GM10847 (cell line): ENCODE data around the gene SNED1.

Experiments
- POLR2A ChIP-seq: IDR thresholded peaks from 2 replicates; pipeline ENCODE4 v1.6.1; 2011; ENCODE audit not compliant: insufficient read length; ENCODE audit errors: extremely low read depth

Gene SNED1

DNA sequence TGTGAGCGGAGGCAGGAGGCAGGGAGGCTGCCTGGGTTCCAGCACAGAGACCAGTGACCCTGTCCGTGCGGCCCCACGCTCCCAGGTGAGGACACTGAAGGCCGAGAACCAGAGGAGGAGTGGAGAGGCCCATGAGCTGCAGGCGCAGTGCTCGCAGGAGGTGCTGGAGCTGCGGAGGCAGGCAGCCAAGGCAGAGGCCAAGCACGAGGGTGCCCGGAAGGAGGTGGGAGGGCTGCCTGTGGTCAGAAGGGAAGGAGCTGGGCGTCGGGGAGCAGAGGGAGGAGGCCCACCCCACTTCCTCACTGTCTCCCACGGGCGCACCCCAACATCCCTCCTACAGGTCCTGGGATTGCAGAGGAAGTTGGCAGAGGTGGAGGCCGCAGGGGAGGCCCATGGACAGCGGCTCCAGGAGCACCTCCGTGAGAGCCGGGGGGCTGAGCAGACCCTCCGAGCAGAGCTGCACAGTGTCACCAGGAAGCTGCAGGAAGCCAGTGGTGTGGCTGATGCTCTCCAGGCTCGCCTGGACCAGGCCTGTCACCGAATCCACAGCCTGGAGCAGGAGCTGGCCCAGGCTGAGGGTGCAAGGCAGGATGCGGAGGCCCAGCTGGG is 33.0 kb upstream of the SNED1 start:
- no peak for TF ChIP-seq POLR2A

DNA sequence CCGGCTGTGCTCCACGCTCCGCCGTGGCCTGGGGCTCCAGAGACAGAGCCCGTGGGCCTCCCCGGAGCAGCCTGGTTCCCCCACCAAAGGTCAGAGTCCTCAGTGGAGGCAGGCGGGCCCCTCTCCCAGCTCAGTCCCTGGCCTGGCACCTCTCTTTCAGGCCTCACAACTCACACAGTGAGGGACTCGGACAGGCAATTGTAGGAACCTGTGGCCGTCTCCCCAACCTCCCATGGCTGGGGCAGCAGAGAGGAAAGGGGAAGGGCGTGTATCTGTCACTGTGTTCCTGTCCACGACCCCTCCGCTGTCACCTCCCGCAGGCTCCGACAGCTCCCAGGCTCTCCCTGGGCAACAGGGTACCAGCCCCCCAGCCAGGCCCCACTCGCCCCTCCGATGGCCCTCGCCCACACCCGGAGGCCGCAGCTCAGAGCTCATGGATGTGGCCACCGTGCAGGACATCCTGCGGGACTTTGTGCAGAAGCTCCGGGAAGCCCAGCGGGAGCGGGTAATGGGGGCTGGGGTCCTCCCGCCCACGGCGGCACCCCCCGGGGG is 32.4 kb upstream of the SNED1 start:
- TF ChIP-seq POLR2A = no peak

DNA sequence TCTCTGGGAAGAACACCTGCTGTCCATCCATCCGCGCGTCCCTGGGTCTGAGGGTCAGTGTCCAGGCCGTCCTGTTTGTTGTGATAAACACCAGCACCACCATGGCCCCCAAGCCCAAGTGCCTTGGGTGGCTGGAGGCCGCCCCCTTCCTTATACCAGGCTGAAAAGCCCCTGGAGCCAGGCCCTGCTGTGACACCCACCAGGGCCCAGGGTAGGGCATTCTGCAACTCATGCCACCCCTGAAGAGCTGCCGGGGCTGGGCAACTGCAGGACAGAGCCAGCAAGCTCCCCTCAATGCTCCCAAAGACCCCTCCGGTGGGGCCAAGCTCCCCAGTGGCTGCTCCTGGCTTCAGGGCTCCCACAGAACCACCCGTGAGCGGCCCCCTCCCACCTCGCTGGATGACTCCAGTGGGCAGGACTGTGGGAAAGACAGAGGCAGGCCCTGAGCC is 31.9 kb upstream of the SNED1 start:
- TF ChIP-seq POLR2A = no peak

DNA sequence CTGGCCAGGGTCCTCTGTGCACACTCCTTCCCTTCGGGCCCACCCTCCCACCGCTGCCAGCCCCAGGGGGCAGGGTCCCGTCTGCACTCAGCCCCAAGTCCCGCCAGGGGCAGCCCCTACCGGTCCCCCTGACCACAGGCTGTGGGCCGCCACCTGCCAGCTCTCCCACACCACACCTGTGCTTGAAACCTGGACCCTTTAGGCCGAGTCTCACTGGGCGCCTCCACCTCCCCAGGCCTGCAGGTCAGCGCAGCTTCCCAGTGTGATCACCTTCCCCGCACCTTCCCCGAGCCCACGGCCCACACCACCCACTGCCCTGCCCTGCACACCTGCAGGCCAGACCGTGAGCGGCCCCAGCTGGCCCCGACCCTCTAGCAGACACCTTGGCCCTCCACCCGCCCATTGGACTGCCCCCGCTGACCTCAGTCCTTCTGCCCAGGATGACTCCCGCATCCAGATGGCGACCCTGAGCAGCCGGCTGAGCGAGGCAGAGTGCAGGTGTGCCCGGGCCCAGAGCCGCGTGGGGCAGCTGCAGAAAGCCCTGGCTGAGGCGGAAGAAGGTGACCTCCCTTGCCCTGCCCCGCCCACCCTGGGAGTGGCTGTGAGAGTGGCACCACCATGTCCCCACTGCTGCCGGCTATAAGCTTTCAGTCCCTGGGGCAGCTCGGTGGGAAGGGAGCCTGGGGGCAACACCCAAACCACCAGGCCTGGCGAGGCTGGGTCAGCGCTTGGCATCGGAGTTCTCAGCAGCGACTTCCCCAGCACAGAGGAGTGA is 31.3 kb upstream of the SNED1 start:
- no peak for TF ChIP-seq POLR2A

DNA sequence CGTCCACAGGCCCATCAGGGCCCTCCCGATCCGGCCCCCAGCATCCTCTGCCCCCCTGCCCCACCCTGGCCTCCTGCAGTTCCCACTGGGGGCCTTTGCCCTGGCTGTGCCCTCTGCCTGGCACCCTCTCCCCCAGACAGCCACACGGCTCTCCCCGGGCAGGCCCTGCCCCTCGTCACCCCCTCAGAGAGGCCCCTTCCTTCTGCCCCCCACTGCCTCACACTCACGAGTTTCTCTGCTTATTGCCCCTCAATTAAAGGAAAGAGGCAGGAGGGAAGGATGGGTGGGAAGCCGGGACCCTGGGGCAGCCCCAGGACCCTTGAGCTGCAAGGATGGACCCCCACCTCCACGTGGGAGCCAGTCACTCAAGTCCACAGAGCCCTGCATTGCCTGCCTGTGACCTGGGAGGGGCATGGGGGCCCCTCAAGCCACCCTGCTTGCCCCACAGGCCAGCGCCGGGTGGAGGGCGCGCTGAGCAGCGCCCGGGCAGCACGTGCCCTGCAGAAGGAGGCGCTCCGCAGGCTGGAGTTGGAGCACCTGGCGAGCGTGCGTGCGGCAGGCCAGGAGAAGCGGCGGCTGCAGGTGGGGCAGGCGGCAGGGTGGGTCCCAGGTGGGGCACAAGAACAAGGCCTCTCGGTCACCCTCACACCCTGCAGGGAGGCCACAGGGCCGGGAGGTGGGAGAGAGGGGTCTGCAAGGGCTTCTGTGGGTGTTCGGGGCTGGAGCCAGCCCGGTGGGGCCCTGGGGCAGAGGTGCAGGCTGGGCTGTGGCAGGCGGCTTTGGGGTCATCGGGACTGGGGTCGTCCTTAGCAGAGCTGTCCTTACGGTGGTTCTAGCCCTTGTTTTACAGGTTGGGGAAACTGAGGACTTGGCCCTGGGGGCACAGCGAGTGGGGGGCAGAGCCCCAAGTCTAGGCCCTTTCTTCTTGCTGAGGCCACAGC is 30.5 kb upstream of the SNED1 start:
- TF ChIP-seq POLR2A = no peak

DNA sequence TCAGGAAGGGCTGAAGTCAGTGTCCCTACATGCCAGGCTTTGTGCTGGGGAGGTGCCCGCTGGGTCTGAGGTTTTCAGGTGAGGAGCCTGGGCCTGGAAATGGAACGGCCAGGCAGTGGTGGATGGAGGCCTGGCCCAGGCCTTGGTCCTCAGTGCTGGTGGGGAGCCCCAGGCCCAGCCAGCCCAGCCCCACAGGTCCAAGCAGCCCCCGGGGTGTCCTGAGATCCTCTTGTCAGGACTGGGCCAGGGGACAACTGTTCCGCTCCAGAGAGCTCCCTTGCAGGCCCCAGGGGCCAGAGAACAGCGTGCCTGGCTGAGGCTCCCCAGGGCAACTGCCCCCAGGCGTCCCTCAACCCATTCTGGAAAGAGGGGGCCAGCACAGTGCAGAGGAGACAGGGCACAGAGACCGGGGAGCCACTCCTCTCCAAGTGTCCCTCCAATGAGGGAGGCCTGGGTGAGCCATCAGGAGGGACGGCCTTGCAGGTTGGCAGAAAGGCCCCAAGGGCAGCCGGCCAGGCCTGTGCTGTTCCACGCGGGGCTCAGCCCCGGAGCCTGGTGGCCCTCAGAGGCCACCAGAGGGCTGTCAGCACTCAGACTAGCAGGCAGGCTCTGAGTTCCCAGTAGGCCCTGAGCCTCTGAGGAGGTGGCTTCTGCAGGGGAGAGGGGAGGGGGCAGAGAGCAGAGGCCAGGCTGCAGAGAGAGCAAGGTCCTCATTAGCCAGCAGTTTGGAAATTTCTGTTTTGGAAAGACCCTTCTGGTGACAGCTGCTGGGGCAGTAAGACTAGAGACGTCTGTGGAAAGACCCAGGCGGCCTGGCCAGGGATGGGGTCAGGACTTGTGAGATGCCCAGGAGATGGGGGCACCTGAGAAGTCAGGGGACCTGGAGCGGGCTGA is 29.4 kb upstream of the SNED1 start:
- TF ChIP-seq POLR2A = no peak

DNA sequence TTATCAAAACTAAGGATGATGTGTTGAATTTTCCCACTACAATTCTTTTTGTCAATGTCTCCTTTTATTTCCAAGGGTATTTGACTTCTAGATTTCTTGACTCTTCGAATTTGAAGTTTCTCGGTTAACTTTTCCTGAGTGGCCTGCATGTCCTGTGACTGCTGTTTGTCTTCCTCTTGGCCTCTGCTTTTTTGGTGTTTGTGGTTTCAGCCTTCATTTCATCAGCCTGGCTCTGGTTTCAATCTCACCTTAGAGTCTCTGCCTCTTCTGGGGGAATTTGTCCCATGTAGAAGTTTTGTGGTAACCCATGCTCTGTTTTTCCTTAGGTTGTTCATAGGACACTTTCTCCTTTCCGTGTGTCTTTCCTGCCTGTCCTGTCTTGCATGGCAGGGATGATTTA is 28.3 kb upstream of the SNED1 start:
- no peak for TF ChIP-seq POLR2A

DNA sequence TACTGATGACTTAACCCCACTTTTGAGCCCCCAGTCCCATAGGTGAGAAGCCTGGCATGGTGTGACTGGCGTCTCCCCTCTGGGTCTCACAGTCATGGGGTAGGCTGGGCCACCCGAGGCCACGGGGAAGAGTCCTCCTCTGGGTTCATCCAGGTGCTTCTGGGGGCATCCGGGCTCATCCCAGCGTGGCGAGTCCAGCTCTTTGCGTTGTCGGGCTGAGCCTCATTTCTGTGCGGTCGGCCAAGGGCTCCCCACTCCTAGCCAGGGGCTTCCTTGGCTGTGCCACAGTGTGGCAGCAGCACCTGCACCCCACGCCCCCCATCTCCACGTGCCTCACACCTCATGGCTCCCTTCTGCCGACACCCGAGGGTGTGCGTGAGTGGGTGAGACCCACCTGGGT is 27.6 kb upstream of the SNED1 start:
- TF ChIP-seq POLR2A = no peak

DNA sequence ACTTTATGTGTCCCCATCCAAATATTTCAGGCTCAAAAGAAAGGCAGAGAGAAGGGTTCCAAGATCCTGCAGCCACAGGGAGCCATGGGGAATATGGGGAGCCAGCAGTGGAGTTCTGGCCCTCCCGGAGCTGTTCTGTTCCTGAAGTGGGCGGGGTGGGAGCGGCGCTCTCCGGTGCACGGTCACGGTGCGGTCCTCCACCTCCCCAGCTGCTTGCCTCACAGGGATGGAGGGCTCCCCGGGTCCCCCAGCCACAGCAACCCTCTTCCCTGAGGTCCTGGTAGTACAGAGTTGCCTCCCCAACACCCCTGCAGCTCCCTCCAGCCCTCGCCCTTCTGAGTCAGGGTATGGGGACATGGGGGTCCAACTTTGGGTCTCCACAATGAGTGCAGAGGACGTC is 26.2 kb upstream of the SNED1 start:
- TF ChIP-seq POLR2A = no peak

DNA sequence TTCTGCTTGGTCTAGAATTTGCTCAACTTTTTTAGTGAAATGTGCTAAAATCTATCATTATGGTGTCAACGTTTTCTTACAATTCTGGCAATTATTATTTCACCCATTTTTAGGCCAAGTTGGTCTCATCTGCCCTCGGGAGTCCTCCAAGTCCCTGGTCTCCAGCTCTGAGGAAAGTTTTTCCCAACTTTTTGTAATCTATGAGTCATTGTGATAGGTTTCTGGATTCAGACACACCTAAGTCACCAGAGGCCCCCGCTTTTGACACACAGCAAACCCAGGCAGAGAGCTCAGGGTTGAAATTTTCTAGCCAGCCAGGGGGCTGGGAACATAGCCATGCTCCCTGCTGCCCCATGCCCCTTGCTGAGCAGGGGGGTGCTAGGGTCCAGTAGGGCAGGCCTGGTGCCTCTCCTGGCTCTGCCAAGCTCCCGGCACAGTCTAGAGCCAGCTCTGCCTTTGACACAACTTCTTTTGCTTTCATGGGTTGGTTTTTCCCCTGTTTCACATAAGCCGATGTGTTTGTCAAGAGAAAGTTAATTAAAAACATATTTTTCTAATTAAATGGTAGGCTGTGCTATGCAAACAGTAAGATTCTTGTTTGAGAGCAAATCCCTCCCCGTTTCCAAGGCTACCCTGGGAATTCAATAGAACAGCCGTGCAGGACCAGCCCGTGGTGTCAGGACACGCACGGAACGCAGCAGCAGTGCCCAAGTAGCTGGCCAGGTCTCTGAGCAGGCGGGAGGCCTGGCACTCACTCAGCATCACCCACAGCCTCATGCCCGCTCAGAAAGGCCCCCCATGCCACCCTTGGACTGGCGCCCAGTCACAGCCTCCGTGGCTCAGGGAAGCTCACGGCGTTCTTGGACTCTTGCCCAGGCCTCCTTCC is 25.5 kb upstream of the SNED1 start:
- TF ChIP-seq POLR2A = no peak

DNA sequence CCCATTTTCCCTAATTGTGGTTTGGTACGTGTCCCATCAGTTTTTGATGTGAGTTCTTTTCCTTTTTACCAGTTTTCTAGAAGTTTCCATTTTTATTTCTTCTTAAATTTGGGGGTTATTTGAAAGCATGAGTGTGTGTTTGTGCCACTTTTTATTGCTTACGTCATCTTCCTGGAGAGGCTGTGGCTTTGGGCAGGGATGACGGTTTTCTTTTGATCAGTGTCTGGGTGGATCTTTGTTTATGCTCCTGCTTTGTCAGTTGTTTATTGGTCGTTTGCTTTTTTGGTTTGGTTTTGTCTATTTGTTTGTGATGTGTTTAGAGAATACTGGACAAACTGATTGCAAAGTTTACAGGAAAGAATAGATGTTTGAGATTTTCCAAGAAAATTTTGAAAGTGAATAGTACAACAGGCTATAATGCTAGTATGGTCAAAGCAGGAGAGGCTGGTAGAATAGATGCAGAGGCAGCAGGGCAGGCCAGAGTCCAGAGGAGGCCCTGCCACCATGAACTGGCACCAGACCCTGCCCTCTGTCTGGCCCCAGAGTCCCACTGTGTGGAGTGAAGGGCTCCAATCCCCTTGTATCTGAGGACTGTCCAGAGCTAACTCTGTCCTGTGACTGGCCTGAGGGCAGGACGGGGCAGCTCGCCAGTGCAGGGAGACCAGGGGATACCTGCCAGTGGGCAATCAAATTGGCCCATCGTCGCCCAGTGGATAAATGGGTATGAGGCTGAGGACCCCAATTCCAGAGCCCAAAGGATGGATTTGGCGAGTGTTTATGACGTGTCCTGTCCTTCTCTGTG is 23.4 kb upstream of the SNED1 start:
- no peak for TF ChIP-seq POLR2A

DNA sequence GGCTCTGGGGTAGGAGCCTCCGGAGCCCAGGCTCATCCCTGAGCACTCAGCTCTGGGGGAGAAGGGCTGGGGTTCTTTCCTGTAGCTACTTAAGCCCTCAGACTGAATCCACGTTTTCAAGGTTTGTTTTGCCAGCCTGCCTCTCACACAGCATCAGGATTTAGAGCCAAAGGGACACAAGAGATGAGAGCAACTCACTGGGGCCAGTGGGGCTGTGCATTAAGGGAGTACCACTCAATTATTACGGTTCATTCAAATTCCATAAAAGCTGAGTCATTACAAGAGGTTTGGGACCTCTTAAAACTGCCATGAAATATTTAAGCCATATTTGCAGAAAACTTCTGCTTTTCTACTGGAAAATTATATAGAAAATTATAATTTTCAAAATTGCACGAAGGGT is 17.1 kb upstream of the SNED1 start:
- TF ChIP-seq POLR2A = no peak
